GM23338 (cell line): Measurements from ENCODE around the gene CTSW. TPM values are rescaled to one million over a fixed set of nuclear protein-coding genes. Genes with fewer than 3 reads are reported as not detected.

ENCODE experiments used
- ATAC-seq: fragments of 200-7000 bp; cut with Tn5 transposase; 3 replicates; pipeline ENCODE4 v1.9.1; 2020
- DNase-seq: peaks from one replicate; pipeline ENCODE4 v3.0.0-alpha.2; 2015; ENCODE audit warnings: low spot score
- H2AFZ ChIP-seq: fragments of 200-600 bp; sonication (generic); 2 replicates; pipeline ENCODE4 v1.8.0; 2016; ENCODE audit warnings: antibody characterized with exemption, mild to moderate bottlenecking, moderate library complexity
- H3F3A ChIP-seq: fragments of 200-600 bp; sonication (generic); replicated peaks from 2 replicates; pipeline ENCODE4 v1.8.0; 2017; ENCODE audit warnings: antibody characterized with exemption, mixed run types, low read depth
- H3K27ac ChIP-seq: fragments of 200-600 bp; sonication (generic); 2 replicates; pipeline ENCODE4 v1.6.1; 2016; ENCODE audit warnings: low read depth
- H3K27me3 ChIP-seq: fragments of 200-600 bp; sonication (generic); 2 replicates; pipeline ENCODE4 v1.8.0; 2016; ENCODE audit warnings: mild to moderate bottlenecking, mixed run types, moderate library complexity; ENCODE audit not compliant: insufficient read depth
- H3K36me3 ChIP-seq: fragments of 200-600 bp; sonication (generic); 2 replicates; pipeline ENCODE4 v1.8.0; 2016; ENCODE audit warnings: mild to moderate bottlenecking; ENCODE audit not compliant: insufficient read depth
- H3K4me1 ChIP-seq: fragments of 200-600 bp; sonication (generic); 2 replicates; pipeline ENCODE4 v1.8.0; 2016; ENCODE audit warnings: mild to moderate bottlenecking, moderate library complexity; ENCODE audit not compliant: insufficient read depth
- H3K4me2 ChIP-seq: fragments of 200-600 bp; sonication (generic); 2 replicates; pipeline ENCODE4 v1.7.1; 2017; ENCODE audit warnings: mixed run types
- H3K4me3 ChIP-seq: fragments of 200-600 bp; sonication (generic); 2 replicates; pipeline ENCODE4 v1.6.1; 2016; ENCODE audit warnings: mixed run types
- H3K79me2 ChIP-seq: fragments of 200-600 bp; sonication (generic); replicated peaks from 2 replicates; pipeline ENCODE4 v1.8.0; 2017; ENCODE audit warnings: mild to moderate bottlenecking; ENCODE audit not compliant: insufficient read depth
- H3K9me2 ChIP-seq: fragments of 200-600 bp; sonication (generic); 2 replicates; pipeline ENCODE4 v1.8.0; 2017; ENCODE audit not compliant: insufficient read depth
- H4K20me1 ChIP-seq: fragments of 200-600 bp; sonication (generic); replicated peaks from 2 replicates; pipeline ENCODE4 v1.8.0; 2017; ENCODE audit warnings: mild to moderate bottlenecking; ENCODE audit not compliant: insufficient read depth
- H3K27ac Mint-ChIP-seq: 2 replicates; pipeline ENCODE4 v1.8.0; 2020; ENCODE audit warnings: inconsistent platforms, mild to moderate bottlenecking, moderate library complexity, mixed read lengths
- H3K27me3 Mint-ChIP-seq: 3 replicates; pipeline ENCODE4 v1.8.0; 2022; ENCODE audit warnings: low read depth, mild to moderate bottlenecking, moderate library complexity, mixed read lengths, inconsistent platforms; ENCODE audit not compliant: insufficient read depth, poor library complexity
- H3K36me3 Mint-ChIP-seq: 3 replicates; pipeline ENCODE4 v1.8.0; 2021; ENCODE audit warnings: low read depth, mild to moderate bottlenecking, inconsistent platforms, moderate library complexity, mixed read lengths
- H3K4me1 Mint-ChIP-seq: 3 replicates; pipeline ENCODE4 v1.8.0; 2020; ENCODE audit warnings: mild to moderate bottlenecking, inconsistent platforms, mixed read lengths
- H3K4me3 Mint-ChIP-seq: 3 replicates; pipeline ENCODE4 v1.8.0; 2021; ENCODE audit warnings: moderate library complexity, mild to moderate bottlenecking, inconsistent platforms, mixed read lengths
- H3K9me3 Mint-ChIP-seq: 3 replicates; pipeline ENCODE4 v1.8.0; 2020; ENCODE audit warnings: moderate library complexity, mild to moderate bottlenecking, inconsistent platforms, mixed read lengths
- CREB1 ChIP-seq: fragments of 250-450 bp; sonication (Bioruptor Pico); IDR thresholded peaks from 2 replicates; pipeline ENCODE4 v1.5.0; 2020; ENCODE audit warnings: low read depth, mild to moderate bottlenecking, moderate library complexity
- ETS1 ChIP-seq: IDR thresholded peaks from 2 replicates; pipeline ENCODE4 v1.6.1; 2016; ENCODE audit warnings: antibody characterized with exemption
- EZH2 ChIP-seq: fragments of 200-600 bp; sonication (generic); IDR thresholded peaks from one replicate; pipeline ENCODE4 v1.8.0; 2017; ENCODE audit warnings: antibody characterized with exemption, mild to moderate bottlenecking, low read depth; ENCODE audit not compliant: unreplicated experiment
- NANOG ChIP-seq: IDR thresholded peaks from 2 replicates; pipeline ENCODE4 v1.6.1; 2016; ENCODE audit warnings: antibody characterized with exemption, borderline replicate concordance
- POLR2AphosphoS5 ChIP-seq: IDR thresholded peaks from 2 replicates; pipeline ENCODE4 v1.6.1; 2016; ENCODE audit warnings: antibody characterized with exemption, low read depth
- REST ChIP-seq: IDR thresholded peaks from one replicate; pipeline ENCODE4 v1.6.1; 2018; ENCODE audit warnings: antibody characterized with exemption; ENCODE audit not compliant: unreplicated experiment
- STAT1 ChIP-seq: IDR thresholded peaks from one replicate; pipeline ENCODE4 v1.6.1; 2016; ENCODE audit warnings: antibody characterized with exemption; ENCODE audit not compliant: unreplicated experiment
- ZNF114 ChIP-seq: fragments of 250-450 bp; sonication (Bioruptor Pico); IDR thresholded peaks from 2 replicates; pipeline ENCODE4 v1.5.0; 2020; ENCODE audit warnings: mild to moderate bottlenecking, moderate library complexity
- ZNF331 ChIP-seq: fragments of 250-450 bp; sonication (Bioruptor Pico); IDR thresholded peaks from 2 replicates; pipeline ENCODE4 v1.5.0; 2020; ENCODE audit warnings: low read depth, mild to moderate bottlenecking, moderate library complexity
- polyA plus RNA-seq: library from polyadenylated mRNA; unstranded; fragments of >200 nt; fragmentation: Nextera tagmentation; extraction: Ambion mirVana; gene quantifications from 2 replicates; pipeline ENCODE4 v1.2.1, GENCODE V29; 2016
- total RNA-seq: library from RNA; depleted of rRNA; stranded (reverse); fragments of >200 nt; shearing (Covaris generic); gene quantifications from 2 replicates; pipeline ENCODE4 v1.2.3, GENCODE V29; 2014
- TF ChIP-seq, protein P1 (sequence below), 2 experiments: fragments of 200-600 bp in 1 of 2; sonication (generic) in 1 of 2; conservative IDR thresholded peaks; 2 replicates each; pipeline versions ENCODE4 v1.5.1 to v1.6.1; 2016 to 2017; ENCODE audit warnings: antibody characterized with exemption in 2 of 2, low read depth in 2 of 2, mild to moderate bottlenecking in 2 of 2, moderate library complexity in 1 of 2

CTSW gene
- total and polyA plus RNA-seq, 2 experiments from 2014 or later = not detected

DNA sequence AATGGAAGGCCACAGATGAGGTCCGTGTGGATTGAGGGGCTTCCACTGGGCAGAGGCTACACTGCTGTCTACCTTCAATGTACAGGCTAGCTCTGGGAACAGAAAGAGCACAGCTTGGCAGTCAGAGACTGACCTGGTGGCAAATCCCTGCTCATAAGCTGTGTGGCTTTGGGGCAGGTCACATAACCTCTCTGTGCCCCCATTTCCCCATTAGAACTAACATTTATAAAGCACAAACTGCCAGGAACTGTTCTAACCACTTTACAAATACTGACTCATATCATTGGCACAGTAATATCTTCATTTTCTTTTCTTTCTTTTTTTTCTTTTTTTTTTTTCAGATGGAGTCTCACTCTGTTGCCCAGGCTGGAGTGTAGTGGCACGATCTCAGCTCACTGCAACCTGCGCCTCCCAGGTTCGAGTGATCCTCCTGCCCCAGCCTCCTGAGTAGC is 17.4 kb downstream of the CTSW start (continued):
- no peak for TF ChIP-seq EZH2
- TF ChIP-seq NANOG = no peak
- TF ChIP-seq ETS1 = no peak
- TF ChIP-seq CREB1 (CRISPR knock-in tag) = no peak

DNA sequence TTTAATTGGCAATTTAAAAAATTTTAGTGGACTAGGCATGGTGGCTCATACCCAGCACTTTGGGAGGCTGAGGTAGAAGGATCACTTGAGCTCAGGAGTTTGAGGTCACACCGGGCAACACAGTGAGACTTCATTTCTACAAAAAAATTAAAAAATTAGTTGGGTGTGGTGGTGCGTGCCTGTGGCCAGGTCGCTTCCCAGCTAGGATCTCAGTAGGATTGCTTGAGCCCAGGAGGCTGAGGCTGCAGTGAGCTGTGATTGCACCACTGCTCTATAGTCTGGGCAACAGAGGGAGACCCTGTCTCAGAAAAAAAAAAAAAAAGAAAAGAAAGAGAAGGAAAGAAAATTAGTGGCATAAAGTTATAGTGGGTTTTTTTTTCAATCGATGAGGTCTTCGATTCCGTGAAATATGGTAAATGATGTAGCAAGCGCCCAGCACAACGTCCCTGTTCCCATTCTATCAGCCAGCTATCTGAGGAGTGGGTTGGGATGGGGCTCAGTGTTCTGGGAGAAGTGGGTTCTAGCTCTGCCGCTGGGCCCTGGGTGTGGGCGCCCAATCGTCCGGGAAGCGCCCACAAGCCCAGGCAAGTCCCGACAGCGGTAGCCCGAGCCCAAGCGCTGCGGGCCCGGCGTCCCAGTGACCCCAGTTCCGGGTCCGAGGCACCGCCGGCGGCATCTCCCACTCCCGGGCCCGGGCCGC is 19.2 kb downstream of the CTSW start:
- Histone ChIP-seq H3K79me2 (no peaks in the 10 kb centered on the region), H3K27ac (no peak overlapping the region), H3K4me2 (peak overlapping the region; percentile 85), H3F3A (peaks cover 18% of the 10 kb centered on the region), H3K36me3 (no peaks in the 10 kb centered on the region), H4K20me1 (no peaks in the 10 kb centered on the region), H3K27me3 (peaks cover 51% of the 10 kb centered on the region), H3K9me2 (no peaks in the 10 kb centered on the region), H3K4me3 (peak overlapping the region; percentile 74), H2AFZ (peak overlapping the region; percentile 94), H3K4me1 (peaks cover 8% of the 10 kb centered on the region)
- Mint-ChIP-seq H3K36me3 (peaks cover 6% of the 10 kb centered on the region; the same call in 2 of the 3 replicates), H3K27ac (no peak overlapping the region), H3K9me3 (peaks cover 2% of the 10 kb centered on the region; the same call in 1 of the 3 replicates), H3K4me3 (peak overlapping the region; percentile 75), H3K4me1 (peaks cover 11% of the 10 kb centered on the region), H3K27me3 (peaks cover 52% of the 10 kb centered on the region)
- ATAC-seq = peak; percentile 10; the same call in 1 of the 3 replicates
- DNase-seq = no peak
- TF ChIP-seq POLR2AphosphoS5 (no peak), REST (no peak), STAT1 (no peak), ZNF114 (CRISPR knock-in tag) (no peak), ZNF331 (CRISPR knock-in tag) (no peak), ETS1 (no peak)
- TF ChIP-seq, protein P1, sequence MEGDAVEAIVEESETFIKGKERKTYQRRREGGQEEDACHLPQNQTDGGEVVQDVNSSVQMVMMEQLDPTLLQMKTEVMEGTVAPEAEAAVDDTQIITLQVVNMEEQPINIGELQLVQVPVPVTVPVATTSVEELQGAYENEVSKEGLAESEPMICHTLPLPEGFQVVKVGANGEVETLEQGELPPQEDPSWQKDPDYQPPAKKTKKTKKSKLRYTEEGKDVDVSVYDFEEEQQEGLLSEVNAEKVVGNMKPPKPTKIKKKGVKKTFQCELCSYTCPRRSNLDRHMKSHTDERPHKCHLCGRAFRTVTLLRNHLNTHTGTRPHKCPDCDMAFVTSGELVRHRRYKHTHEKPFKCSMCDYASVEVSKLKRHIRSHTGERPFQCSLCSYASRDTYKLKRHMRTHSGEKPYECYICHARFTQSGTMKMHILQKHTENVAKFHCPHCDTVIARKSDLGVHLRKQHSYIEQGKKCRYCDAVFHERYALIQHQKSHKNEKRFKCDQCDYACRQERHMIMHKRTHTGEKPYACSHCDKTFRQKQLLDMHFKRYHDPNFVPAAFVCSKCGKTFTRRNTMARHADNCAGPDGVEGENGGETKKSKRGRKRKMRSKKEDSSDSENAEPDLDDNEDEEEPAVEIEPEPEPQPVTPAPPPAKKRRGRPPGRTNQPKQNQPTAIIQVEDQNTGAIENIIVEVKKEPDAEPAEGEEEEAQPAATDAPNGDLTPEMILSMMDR (conservative IDR thresholded peaks at IDR 0.05; ENCODE audit: low read depth in 2 of 2) = no peak
